Loucy (cell line): ENCODE results near the gene ENTHD1.

ENCODE experiments used
- H2AFZ ChIP-seq: fragments of 200-600 bp; sonication (generic); 2 replicates; pipeline ENCODE4 v1.6.0; 2016; ENCODE audit warnings: antibody characterized with exemption, mild to moderate bottlenecking, low read length, moderate library complexity
- H3F3A ChIP-seq: fragments of 200-600 bp; 2 replicates; pipeline ENCODE4 v1.6.0; 2016; ENCODE audit warnings: antibody characterized with exemption, low read depth, mild to moderate bottlenecking
- H3K27me3 ChIP-seq: fragments of 200-600 bp; sonication (generic); 2 replicates; pipeline ENCODE4 v1.6.1; 2014; ENCODE audit warnings: low read length, mild to moderate bottlenecking; ENCODE audit not compliant: insufficient read depth, poor library complexity, severe bottlenecking
- H3K36me3 ChIP-seq: fragments of 200-600 bp; sonication (generic); 2 replicates; pipeline ENCODE4 v1.6.1; 2016; ENCODE audit warnings: low read length; ENCODE audit not compliant: insufficient read depth
- H3K4me1 ChIP-seq: fragments of 200-600 bp; sonication (generic); 2 replicates; pipeline ENCODE4 v1.5.1; 2014; ENCODE audit warnings: low read length, mild to moderate bottlenecking; ENCODE audit not compliant: insufficient read depth, poor library complexity, severe bottlenecking
- H3K4me2 ChIP-seq: fragments of 200-600 bp; sonication (generic); 2 replicates; pipeline ENCODE4 v1.6.0; 2014; ENCODE audit warnings: antibody characterized with exemption, low read length, low read depth, mild to moderate bottlenecking; ENCODE audit not compliant: poor library complexity, severe bottlenecking
- H3K4me3 ChIP-seq: fragments of 200-600 bp; sonication (generic); 2 replicates; pipeline ENCODE4 v1.5.1; 2014; ENCODE audit warnings: low read length, mild to moderate bottlenecking, mixed read lengths; ENCODE audit not compliant: poor library complexity, severe bottlenecking
- H3K79me2 ChIP-seq: fragments of 200-600 bp; sonication (generic); 2 replicates; pipeline ENCODE4 v1.6.1; 2014; ENCODE audit warnings: low read length; ENCODE audit not compliant: insufficient read depth
- H3K9ac ChIP-seq: fragments of 200-600 bp; sonication (generic); 2 replicates; pipeline ENCODE4 v1.6.0; 2014; ENCODE audit warnings: mild to moderate bottlenecking, low read depth, low read length, moderate library complexity; ENCODE audit not compliant: poor library complexity, severe bottlenecking
- H3K9me2 ChIP-seq: fragments of 200-600 bp; sonication (generic); replicated peaks from 2 replicates; pipeline ENCODE4 v1.6.1; 2016; ENCODE audit warnings: low read depth, low read length, mixed read lengths
- H3K9me3 ChIP-seq: fragments of 200-600 bp; sonication (generic); 2 replicates; pipeline ENCODE4 v1.6.1; 2014; ENCODE audit warnings: mild to moderate bottlenecking, antibody characterized with exemption, low read length, low read depth; ENCODE audit not compliant: insufficient read depth
- H4K20me1 ChIP-seq: fragments of 200-600 bp; sonication (generic); 2 replicates; pipeline ENCODE4 v1.6.0; 2014; ENCODE audit warnings: antibody characterized with exemption, low read length, mild to moderate bottlenecking; ENCODE audit not compliant: insufficient read depth, poor library complexity, severe bottlenecking
- EZH2phosphoT487 ChIP-seq: fragments of 200-600 bp; IDR thresholded peaks from 2 replicates; pipeline ENCODE4 v1.6.1; 2018; ENCODE audit warnings: antibody characterized with exemption, mild to moderate bottlenecking, moderate library complexity, borderline replicate concordance
- TF ChIP-seq, protein P1 (sequence below): fragments of 200-600 bp; sonication (generic); conservative IDR thresholded peaks from 2 replicates; pipeline ENCODE4 v1.5.1; 2014; ENCODE audit warnings: mild to moderate bottlenecking, antibody characterized with exemption, low read length

ENTHD1 gene

DNA sequence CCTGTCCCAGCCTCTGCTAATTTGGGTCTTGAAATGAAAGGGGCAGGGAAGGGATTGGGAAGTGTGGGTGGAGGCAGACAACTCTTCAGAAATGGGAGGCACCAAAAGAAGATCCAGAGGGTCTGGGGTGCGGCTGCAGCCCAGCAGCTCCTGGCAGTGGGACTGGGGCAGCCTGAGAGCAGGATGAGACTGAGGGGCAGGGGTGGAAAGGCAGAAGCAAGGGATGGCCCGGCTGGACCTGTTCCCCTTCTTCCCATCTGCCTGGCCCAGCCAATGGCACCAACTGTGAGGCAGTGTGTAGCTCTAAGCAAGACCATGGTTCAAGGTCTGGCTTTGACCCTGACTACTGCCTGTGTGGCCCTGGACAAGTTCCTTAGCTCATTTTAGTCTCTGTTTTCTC lies 160.4 kb downstream of the ENTHD1 start:
- Histone ChIP-seq H3K4me3 (no peak overlapping the region), H3K9me2 (no peaks in the 10 kb centered on the region), H3K36me3 (no peaks in the 10 kb centered on the region), H3K27me3 (no peaks in the 10 kb centered on the region), H3K79me2 (no peaks in the 10 kb centered on the region), H3K9me3 (no peaks in the 10 kb centered on the region), H4K20me1 (no peaks in the 10 kb centered on the region), H3K4me1 (no peaks in the 10 kb centered on the region), H3K9ac (no peak overlapping the region), H3F3A (no peaks in the 10 kb centered on the region), H2AFZ (no peak overlapping the region), H3K4me2 (no peak overlapping the region)
- TF ChIP-seq, protein P1, sequence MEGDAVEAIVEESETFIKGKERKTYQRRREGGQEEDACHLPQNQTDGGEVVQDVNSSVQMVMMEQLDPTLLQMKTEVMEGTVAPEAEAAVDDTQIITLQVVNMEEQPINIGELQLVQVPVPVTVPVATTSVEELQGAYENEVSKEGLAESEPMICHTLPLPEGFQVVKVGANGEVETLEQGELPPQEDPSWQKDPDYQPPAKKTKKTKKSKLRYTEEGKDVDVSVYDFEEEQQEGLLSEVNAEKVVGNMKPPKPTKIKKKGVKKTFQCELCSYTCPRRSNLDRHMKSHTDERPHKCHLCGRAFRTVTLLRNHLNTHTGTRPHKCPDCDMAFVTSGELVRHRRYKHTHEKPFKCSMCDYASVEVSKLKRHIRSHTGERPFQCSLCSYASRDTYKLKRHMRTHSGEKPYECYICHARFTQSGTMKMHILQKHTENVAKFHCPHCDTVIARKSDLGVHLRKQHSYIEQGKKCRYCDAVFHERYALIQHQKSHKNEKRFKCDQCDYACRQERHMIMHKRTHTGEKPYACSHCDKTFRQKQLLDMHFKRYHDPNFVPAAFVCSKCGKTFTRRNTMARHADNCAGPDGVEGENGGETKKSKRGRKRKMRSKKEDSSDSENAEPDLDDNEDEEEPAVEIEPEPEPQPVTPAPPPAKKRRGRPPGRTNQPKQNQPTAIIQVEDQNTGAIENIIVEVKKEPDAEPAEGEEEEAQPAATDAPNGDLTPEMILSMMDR = no peak
- TF ChIP-seq EZH2phosphoT487 = no peak

DNA sequence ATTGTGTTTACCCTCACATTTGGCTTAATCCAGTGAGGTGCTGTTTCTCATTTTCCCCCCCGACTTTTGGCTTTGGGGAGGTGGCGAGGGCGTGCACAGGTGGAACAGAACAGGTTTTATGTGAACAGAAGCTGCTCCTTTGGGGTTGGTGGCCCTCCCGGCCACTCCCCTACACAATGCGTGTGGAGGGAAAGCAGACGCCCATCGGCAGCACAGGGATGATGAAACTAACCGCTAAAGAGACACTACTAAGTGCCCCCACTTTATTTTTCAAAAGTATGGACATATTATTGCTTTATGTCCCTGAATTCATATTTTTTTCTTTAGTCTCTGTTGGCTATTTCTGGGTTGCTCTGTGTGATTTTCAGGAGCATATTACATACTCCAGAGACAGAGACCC lies 160.9 kb downstream of the ENTHD1 start:
- Histone ChIP-seq H2AFZ (no peak overlapping the region), H3F3A (no peaks in the 10 kb centered on the region), H3K4me1 (no peaks in the 10 kb centered on the region), H3K27me3 (no peaks in the 10 kb centered on the region), H4K20me1 (no peaks in the 10 kb centered on the region), H3K9ac (no peak overlapping the region), H3K9me3 (no peaks in the 10 kb centered on the region), H3K9me2 (no peaks in the 10 kb centered on the region), H3K4me3 (no peak overlapping the region), H3K4me2 (no peak overlapping the region), H3K36me3 (no peaks in the 10 kb centered on the region), H3K79me2 (no peaks in the 10 kb centered on the region)
- TF ChIP-seq, protein P1 = no peak
- no peak for TF ChIP-seq EZH2phosphoT487

DNA sequence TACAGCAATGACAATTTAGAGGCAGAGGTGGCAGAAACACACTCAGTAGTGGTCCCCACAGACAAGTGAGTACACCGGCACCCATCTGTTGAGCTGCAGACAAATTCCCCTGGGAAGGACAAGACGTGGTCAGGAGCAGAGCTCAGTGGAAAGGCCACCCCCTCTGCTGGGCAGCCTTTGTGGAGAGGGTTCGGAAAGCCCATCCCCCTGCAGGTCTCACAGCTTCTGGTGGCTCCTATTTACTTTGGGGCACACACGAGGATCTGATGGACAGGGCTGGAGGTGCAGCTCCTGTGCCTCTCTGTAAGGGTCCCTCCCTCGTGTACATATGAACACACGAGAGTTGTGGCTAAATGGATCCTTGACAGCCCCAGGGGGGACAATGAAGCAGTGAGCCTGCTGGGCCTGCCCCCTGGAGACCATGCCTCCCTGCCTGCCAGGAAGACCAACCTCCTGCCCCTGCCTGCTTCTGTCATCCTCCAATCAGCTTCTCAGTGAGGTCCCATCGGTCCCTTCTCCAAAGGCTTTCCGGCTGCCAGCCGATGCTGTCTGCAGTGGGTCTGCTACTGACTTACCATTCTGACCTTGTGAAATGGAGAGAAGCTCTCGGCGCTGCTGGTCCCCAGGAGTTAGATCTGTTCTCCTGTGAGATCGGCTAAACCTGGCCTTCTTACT lies 161.5 kb downstream of the ENTHD1 start:
- no peaks in the 10 kb centered on the region for H3K27me3 ChIP-seq
- no peaks in the 10 kb centered on the region for H3K9me2 ChIP-seq
- no peak overlapping the region for H3K9ac ChIP-seq
- no peak overlapping the region for H3K4me2 ChIP-seq
- H3K4me3 ChIP-seq = no peak overlapping the region
- no peak overlapping the region for H2AFZ ChIP-seq
- no peak for TF ChIP-seq EZH2phosphoT487
- TF ChIP-seq, protein P1 = no peak
- H3K9me3 ChIP-seq = no peaks in the 10 kb centered on the region
- no peaks in the 10 kb centered on the region for H3K4me1 ChIP-seq
- no peaks in the 10 kb centered on the region for H3K79me2 ChIP-seq
- no peaks in the 10 kb centered on the region for H3K36me3 ChIP-seq
- no peaks in the 10 kb centered on the region for H3F3A ChIP-seq
- H4K20me1 ChIP-seq = no peaks in the 10 kb centered on the region
